GM21717 (cell line): ENCODE measurements around the gene MED8.
A peak's percentile ranks its signal among the peaks of the same experiment; 100 is the strongest.
"Not testable (repeated sequence)": the region's sequence is repeated elsewhere in the genome, so short reads cannot be mapped to it uniquely, and the experiment has no call there.

Source experiments
- ATAC-seq: cut with Tn5 transposase; IDR thresholded peaks from one replicate; pipeline ENCODE4 v1.9.1; 2021; ENCODE audit warnings: mild to moderate bottlenecking, moderate library complexity; ENCODE audit not compliant: unreplicated experiment

MED8 gene

DNA sequence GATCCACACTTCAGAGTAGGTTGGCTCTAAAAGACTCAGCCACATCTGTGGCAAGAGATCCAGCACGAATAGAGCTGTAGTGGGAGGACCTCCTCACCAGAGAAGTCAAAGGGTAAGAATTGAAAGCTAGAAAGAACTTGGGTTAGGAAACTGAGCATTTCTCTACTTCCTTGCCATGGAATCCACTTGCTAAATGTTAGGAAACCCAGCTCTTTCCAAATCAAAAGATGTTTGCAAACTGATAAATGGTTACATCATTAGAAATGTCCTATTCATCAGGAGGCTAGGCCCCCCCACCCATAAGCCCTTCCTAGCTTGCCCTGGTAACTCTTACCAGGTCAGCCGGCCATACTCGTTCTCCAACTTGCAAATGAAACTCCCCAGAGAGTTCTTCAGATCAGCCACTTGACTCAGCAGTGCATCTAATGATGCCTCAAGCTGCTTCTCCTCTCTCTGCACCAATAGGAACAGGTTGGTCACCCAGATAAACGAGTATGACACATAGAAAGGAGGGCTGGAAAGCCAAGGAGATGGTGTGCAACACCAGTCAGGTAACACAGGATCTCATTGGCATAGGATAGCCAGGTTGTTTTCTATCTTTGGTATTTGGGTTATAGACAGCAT lies 1.5 kb downstream of the MED8 start:
- ATAC-seq: no peak

DNA sequence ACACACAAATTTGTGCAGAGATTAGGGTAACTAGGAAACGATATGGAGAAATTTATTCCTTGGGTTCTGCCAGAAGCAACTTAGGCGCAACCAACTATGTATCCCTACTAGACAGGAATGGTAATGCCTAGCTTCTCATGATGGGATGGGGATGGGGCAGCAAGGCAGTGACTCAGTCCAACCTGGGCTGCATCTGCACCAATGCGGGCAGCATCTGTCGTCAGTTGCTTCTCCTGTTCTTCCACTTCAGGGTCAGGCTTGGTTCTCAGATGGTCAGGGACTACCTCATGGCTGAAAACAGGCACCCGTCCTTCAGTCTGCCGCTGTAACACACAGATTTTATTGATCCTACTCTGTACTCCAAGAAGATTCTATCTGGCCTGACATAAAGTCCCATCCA lies 2.9 kb downstream of the MED8 start:
- ATAC-seq: no peak

DNA sequence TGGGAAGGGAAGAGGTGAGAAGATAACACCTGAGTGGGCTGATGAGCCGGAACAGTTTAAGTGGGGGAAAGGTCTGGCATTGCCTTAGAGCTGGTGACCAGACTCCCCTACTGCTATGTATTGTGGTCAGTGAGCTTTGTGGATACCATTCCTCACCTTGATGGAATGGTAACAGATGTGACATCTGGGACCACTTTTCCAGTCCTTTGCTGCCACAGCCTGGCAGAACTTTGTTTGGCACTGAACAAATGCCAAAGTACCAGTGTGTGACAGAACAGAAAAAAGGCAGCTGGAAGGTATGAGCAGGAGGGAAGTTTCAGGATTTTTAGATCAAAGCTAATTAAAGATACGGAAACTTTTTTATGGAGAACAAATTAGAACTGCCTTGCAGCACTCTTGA lies 6.2 kb downstream of the MED8 start:
- no peak for ATAC-seq

DNA sequence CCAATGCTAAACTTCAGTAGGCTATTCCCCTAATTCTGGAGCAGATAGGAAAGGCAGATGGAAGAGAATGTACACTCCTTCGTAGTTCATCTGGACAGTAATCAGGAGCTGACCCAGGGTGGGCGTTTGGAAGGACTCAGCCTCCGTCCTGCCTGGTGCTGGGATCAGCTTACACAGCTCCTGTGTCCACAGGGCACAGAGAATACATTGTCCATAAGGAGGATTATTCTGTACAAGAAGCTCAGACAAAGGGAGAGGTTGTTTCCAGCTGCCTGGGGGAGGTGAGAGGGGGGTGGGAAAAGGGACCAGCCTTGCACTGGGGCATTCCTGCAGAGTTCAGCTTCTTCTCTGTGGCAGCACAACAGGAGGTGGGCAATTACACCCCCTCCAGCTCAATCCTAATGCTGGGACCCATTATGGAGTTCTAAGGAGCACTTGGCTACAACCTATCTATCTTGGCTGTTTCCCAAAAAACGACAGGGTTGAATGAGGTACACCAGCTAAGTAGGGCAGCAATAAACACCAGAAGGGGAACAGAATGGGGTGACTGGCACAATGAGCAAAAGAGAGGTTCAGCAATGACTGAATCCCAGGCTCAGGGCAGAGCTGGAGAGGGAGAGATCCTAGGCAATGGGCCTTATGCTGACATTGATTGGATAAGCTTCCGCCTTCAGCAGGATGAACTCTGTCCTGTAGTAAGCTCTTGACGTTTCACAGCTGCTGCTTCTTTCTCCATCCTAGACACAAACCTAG lies 7.4 kb downstream of the MED8 start:
- no peak for ATAC-seq

DNA sequence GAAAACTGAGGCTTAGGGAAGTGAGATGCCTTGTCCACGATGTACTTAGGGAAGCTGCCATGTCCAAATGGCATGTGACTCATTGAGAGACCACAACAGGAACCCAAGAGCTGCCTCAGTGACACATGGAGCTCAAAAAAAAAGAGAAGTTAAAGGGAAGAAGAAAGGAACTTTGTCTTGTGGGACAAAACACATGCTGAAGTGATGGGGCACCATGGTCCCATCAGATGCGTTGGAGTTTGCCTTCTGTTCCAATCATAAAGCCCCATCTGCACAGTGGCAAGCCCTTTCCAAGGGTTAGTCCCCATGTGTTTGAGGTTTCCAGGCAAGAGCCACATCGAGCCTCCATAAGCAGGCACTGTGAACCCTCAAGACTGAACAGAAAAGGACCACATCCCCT lies 8.0 kb downstream of the MED8 start:
- ATAC-seq: no peak

DNA sequence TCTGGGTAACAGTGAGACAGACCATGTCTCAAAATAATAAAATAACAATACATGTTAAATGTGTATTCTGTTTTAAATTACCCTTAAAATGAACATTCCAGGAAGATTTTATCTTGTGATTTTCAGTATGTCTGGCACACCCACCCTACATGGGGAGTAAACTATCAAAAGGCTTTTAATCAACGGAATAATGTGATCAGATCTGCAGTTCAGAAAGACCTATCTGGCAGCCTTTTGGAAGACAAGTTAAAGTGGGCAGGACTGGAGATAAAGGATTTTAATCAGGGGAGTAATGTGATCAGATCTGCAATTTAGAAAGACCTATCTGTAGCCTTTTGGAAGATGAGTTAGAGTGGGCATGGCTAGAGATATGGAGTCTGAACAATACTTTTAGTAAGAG lies 10.1 kb downstream of the MED8 start:
- no peak for ATAC-seq

DNA sequence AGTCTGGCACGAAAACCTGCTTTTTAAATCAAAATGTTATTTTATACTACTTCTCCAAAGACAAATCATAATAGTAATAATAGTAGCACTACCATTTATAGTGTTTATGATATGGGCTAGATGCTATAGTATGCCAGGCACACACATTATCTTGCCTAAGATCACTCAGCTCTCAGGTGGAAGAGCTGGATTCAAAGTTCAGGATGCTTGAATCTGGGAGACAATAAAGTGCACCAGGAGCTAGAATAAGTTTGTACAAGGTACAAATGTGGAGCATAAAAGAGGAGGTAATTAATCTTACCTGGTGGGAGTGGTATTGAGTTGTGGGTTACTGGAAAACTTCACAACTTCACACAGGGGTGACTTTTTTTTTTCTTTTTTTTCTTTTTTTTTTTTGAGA lies 11.8 kb downstream of the MED8 start:
- no peak for ATAC-seq

DNA sequence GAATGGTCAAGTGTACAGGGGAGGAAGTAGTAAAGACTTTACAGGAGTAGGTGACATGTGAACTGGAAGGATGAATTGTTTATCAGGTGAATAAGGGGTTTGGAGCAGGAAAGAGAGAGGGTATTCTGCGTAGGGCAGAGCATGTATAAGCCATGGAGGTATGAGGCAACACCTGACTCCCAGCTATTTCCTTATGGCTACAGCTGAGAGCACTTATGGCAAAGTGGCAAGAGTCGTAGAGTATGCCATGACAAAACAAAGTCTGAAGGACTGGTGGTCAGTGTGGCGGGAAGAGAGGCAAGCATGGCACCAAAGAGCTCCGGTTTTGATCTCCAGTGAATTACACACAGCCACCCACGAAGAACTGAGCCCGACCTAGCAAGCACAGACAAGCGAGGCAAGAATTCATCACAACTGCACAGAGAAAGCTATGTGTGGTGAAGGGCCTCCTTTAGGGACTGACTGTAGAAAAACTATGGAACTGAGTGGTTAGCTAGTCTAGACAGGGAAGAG lies 12.8 kb downstream of the MED8 start:
- no peak for ATAC-seq

DNA sequence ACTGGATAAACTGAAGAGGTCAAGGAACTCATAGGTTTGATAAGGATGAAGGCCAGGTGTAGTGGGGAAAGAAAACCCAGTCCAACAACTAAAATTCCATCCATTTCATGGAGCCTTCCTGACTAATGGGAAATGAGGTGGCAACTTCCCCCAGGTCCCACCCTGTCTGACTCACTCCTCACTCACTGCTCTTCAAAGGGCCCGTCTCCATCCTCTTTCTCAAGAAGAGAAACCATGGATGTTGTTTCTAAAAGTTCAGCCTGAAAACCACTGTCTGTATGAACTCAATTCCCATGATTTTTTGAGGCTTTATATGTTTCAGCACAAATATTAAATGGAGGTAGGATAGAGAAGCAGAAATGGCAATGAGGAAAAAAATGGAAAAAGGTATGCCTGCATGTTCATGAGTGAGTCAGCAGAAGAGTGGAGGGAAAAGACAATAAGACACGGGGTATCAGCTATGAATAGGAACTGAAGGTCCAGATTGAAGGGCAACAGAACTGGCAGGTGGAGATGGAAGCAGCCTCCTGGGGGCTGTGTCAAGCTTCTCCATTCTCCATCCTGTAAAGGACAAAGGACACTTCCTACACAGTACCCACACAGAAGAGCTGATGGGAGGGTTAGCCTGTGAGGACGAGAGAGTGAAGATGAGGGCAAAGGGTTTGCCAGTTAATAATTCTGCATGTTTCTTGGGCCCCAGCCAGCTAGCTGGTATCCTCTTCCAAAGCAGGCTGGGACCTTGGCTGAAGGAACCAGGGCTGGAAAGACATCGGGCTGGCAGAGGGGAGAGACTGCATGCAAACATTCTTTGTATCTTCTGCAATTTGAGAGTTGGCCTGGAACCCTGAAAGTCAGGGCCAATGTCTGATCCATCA lies 16.3 kb downstream of the MED8 start:
- ATAC-seq: no peak

DNA sequence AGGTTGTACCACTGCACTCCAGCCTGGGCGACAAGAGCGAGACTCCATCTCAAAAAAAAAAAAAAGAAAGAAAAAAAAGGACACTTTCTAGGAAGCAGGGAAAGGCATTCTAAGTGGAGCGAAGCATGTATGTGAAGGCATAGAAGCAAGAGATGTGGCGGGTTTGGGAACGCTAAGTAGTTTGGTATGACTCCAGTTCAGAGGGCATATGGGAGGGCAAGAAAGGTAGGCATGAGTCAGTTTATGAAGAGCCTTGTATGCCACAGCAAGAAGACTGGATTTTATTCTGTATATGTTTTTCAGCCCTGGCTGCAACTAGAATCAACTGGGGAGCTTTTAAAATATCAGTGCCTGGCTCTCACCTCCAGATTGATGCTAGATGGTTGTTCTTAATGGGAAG lies 17.4 kb downstream of the MED8 start:
- ATAC-seq: no peak

- no peak for ATAC-seq
Measured at GRCh38 chr1:43370564-43370963, 19.0 kb downstream of the MED8 start.

DNA sequence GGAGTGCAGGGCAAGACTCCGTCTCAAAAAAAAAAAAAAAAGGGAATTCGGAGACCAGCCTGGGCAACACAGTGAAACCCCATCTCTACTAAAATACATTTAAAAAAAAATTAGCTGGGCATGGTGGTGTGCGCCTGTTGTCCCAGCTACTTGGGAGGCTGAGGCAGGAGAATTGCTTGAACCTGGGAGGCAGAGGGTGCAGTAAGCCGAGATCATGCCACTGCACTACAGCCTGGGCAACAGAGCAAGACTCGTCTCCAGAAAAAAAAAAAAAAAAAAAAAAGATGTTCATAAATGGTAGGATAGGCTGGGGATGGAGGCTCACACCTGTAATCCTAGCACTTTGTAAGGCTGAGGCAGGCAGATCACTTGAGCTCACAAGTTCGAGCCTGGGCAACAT lies 19.8 kb downstream of the MED8 start:
- ATAC-seq: not testable (repeated sequence)

DNA sequence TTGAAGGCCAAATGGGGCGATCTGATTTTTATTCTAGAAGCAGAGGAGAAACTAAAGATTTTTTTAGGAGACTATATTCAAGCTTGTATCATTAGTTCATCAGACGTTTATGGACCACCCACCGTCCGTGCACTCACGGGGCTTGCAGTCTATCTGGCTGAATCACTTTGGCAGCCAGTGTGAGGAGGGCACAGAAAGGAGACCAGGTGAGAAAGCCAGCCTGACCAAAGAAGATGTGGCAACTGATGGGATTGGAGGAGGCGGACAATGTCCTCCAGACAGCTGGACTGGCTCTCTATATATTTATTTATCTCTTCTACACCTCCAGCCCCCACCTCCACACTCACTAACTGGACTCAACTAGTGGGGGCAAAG lies 21.0 kb downstream of the MED8 start:
- ATAC-seq: no peak

GRCh38 chr1:43367904-43368645 lies 21.5 kb downstream of the MED8 start, which contains the start of gene ELOVL1:
Gene ELOVL1 (minus strand): TSS chr1:43368011. CDS start chr1:43365609, 2,402 bp downstream.
- peak; percentile 68 for ATAC-seq

GRCh38 chr1:43367026-43367903 lies 22.3 kb downstream of the MED8 start:
- ATAC-seq: peak; percentile 42

DNA sequence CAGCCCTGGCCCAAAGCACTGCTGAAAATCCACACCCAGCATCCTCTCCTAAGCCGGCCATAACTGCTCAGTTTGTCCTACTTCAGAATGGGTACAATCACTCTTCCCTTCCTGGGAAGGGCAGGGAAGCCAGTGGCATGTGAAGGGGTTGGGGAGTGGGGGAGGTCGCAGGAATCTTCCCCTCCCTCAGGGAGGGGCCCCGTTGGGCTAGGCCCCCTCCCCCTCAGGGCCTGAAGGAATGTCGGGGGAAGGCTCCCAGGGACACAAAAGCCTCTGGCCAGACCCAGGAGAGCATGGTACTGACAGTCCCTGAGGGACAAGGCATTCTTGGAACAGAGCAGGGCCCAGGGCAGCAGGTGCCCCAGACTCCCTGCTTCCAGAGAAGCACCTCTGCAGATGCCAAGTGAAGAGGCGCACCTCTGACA lies 23.0 kb downstream of the MED8 start:
- no peak for ATAC-seq

DNA sequence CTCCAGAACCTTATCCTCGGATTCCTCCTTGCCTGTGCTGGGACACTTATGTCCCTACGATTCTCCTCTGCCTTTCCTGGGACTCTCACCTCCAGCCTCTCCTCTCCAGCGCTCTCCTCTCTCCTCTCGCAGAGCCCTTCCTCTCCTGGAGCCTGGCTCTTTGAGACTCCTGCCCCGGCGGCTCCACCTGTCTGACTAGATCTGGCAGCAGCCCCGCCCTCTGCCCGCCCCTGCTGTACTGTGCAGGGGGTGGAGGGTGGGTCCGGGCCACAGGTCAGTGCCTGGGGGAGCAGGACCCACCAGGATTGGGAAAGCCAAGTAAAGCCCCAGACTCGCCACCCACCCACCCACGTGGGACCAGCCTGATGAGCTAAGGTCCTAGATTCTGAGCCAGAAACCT lies 23.4 kb downstream of the MED8 start:
- no peak for ATAC-seq

GRCh38 chr1:43365678-43366077 lies 23.9 kb downstream of the MED8 start:
- ATAC-seq: no peak

GRCh38 chr1:43363935-43364525 lies 25.6 kb downstream of the MED8 start:
- no peak for ATAC-seq
